HG03571 (cell line): ENCODE results near the gene EMC10.

ENCODE experiments used
- ATAC-seq: cut with Tn5 transposase; IDR thresholded peaks from one replicate; pipeline ENCODE4 v1.9.1; 2021; ENCODE audit not compliant: unreplicated experiment

Gene EMC10

DNA sequence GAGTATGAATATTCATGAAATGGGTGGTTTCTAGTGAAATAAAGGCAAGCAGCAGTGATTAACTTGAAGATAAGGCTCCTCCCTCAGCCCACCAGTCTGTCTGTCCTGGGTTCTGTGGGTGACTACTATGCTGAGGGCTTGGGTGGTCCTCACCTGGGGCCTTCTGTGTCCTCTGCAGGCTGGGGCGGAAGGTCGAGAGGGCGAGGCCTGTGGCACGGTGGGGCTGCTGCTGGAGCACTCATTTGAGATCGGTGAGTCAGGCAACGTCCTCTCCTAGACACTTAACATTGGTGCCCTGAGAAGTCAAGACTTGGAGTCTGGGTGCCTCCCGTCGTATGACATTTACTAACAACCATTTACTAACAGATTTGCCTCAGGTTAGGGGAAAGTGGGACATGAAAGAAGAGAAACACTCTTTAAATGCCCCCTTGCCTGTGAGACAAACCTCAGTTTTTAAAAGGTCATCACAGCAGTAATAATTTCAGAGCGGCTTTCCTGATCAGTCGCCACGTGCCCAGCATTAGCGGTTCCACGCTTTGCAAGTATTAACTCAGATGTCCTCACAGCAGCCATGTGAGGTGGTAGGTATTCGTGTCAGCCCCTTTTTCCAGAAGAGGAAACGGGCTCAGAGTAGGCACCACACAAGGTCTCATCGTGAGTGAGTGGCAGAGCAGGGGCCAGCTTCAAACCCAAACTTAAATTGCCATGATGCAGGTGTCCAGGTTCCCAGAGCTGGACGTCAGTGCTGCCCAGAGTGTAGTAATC is 1.6 kb downstream of the EMC10 start:
- ATAC-seq = no peak

GRCh38 chr19:50478901-50479715 is 2.8 kb downstream of the EMC10 start:
- no peak for ATAC-seq

DNA sequence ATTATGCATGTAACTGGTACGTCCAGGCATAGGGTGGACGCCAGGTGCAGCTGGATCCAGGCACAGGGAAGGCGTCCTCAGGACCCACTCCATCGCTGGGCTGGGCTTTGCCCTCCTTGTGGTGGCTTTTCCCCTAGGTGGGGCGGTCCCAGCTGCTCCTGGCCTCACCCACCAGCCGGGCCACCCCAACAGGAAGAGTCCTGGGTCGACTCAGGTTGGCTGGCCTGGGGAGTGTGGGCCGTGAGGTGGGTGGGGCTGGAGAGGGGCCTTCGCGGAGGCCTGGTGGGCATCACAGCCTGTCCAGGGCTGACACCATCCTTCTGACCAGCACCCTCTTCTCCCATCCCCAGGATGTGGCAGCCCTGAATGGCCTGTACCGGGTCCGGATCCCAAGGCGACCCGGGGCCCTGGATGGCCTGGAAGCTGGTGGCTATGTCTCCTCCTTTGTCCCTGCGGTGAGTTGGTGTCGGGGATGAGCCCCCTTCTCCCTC is 3.5 kb downstream of the EMC10 start:
- no peak for ATAC-seq

GRCh38 chr19:50480281-50481111 is 4.2 kb downstream of the EMC10 start:
- ATAC-seq = no peak

DNA sequence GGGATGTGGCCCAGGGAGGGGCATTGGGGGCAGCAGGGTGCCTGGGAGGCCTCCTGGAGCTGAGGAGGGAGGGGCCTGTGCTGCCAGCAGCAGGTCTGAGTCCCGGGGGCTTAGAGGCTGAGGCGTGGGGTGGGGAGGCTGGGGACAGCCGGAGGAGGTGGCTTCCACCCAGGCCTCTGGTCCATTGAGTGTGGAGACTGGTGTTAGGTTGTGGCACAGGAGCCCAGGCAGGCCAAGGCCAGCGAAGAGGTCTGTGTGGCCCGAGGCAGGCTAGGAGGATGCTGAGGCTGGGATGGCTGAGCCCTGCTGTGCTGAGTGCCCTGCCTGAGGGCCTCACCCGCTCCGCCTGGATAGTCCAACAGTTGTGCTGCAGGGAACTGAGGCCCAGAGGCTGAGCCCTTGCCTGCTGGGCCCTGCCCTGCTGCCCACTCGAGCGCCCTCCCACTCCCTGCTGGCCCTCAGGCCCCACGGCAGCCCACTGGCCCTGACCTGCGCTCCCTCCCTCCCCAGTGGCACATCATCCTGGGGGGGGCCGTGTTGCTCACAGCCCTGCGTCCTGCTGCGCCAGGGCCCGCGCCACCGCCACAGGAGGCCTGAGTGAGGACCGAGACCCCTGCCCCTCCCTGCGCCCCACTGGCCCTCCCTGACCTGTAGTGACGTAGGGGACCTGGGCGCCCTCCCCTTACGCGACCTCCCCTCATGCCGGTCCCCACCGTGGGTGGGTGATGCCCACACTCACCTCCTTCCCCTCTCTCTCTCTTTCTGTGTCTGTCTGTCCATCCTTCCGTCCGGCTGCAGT is 5.2 kb downstream of the EMC10 start:
- no peak for ATAC-seq

- ATAC-seq = no peak
Observed at GRCh38 chr19:50482271-50482855, 6.1 kb downstream of the EMC10 start.

DNA sequence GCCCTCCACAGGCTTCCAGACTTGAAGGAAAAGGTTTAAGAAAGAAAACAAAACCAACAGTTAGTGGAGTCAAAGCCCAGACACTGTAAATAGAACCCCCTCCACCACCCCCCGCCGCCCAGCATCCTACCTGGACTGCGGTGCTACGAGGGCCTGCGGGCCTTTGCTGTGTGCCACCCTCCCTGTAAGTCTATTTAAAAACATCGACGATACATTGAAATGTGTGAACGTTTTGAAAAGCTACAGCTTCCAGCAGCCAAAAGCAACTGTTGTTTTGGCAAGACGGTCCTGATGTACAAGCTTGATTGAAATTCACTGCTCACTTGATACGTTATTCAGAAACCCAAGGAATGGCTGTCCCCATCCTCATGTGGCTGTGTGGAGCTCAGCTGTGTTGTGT is 6.6 kb downstream of the EMC10 start:
- no peak for ATAC-seq

- ATAC-seq = no peak
Observed at GRCh38 chr19:50485284-50485955, 9.1 kb downstream of the EMC10 start.

DNA sequence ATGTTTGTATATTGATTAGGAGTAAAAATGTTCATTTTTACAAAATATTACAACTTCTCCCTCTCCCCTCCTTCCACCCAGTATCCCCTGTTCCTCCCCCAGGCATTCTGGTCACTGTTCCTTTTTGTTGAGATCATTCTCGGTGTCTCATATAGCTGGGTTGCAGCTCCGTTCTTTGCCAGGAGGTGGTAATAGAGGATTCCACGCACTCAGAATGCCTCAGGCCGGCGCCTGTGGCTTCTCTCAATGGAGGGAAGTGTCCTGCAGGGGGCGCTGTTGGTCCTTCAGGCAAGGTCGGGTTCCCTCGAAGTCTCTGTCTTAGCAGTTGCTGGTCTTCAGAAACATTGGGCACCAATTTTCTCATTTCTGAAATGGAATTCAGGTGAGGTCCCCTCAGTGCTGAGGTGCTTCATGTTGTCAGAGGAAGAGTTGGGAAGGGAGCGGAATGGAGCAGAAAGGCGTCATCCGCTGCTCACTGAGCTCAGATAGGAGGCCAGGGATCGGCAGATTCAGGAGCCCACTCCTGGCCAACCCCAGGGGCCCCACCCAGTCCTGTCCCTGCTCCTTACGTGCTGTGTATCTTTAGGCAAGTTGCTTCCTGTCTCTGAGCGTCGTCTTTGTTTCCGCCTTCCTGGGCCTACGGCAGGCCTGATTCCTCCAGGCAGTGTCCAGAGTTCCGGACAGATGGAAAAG is 10.7 kb downstream of the EMC10 start:
- ATAC-seq = no peak

DNA sequence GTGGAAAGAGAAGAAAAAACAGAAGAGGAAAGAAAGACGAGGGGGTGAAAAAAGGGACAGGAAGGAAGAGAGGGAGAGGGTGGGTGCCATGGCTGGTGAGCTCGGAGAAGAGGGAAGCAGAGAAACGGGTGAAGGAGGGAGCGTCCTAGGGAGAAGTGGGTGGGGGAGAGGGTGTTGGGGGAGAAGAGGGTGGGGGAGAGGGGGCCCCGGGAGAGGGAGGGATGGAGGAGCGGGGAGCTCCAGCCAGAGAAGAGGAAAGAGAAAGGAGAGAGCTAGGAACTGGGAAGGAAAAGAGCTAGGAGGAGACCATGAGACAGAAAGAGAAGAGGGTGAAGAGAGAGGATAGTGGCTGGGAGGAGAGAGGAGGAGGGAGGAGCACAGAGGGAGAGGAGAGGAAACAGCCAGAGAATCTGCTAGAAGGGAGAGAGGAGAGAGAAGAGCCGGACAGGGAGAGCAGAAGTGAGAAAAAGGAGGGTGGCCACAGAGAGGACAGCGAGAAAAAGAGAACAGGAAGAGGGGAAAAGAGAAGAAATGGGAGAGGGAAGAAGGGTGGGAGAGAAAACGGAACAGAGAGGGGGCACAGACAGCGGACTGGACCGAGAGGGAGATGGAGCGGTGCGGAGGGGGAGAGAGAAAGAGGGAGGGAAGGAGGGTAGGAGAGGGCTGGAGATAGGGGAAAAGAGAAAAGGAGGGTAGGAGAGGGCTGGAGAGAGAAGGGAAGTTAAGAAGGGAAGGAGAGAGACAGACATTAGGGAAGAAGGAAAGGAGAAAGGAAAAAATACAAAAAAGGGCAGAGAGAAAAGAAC is 12.3 kb downstream of the EMC10 start:
- no peak for ATAC-seq

DNA sequence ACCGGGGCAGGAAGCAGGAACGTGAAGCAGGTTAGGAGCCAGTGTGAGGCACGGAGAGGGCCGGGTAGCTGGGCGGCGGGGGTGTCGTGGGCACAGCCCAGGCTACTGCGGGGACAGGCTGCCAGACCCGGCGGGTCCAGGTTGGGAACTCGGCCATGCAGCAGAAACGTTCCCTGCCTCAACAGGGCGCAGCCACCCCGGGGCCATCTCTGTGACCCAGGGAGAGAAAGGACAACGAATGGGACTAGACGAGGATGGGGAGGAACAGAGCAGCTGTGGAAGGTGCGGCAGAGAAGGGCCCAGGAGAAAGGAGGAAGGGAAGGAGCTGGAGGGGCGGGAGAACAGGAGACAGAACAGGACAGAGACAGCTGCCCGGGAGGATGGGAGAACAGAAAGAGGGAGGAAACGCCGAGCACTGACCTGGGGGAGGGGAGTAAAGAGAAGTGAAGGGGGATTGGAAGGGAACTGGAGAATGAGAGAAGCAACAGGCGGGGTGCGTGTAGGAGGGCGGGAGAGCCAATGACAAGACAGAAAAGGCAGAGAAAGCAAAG is 13.2 kb downstream of the EMC10 start:
- no peak for ATAC-seq

- ATAC-seq = no peak
Observed at GRCh38 chr19:50490411-50490811, 14.1 kb downstream of the EMC10 start.

DNA sequence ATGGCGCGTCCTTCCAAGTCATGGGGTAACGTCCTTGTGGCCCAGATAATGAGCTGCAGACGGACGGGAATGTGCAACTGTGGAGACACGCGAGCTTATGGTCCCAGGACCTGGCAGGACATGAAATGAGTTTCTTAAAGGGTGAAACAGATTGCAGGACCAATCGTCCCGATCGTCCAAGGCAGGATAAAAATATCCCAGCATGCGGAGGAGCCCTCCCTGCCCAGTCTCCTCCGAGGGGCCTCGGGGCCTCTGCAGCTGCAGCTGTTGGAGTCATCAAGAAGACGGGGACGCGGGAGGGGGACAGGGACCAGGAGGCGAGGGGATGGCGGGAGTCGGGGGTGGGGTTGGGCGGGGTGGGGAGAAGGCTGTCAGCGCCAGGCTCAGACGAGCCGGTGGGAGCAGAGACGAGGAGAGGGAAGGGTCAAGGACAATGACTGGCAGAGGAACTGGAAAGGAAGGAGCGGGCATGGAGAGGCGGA is 14.7 kb downstream of the EMC10 start:
- ATAC-seq = no peak

DNA sequence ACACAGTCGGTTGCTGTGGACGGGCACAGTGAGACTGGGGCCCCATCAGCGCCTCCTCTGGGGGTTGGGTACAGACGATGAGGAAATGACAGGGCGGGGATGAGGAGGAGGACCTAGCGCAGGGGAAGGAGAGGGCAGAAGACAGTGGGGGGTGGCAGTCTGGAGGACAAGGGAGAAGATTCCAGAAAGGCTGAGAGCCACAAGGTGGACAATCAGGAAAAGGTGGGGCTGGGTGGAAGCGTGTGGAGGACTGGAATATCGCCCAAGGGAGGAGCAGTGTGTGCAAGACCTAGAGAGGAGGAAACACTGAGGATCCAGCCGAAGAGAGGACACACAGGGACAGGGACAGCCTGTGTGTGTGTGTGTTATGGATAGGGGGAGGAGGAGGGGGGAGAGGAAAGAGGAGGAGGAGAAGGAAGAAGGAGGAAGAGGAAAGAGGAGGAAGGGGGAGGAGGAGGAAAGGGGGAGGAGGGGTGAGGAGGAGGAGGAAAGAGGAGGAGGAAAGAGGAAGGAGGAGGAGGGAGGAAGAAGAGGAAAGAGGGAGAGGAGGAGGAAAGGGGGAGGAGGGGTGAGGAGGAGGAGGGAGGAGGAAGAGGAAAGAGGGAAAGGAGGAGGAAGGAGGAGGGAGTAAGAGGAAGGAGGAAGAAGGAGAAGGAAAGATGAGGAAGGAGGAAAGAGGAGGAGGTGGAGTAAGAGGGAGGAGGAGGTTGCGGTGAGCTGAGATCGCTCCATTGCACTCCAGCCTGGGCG is 16.2 kb downstream of the EMC10 start:
- ATAC-seq = no peak

- ATAC-seq = no peak
Observed at GRCh38 chr19:50493171-50493570, 16.9 kb downstream of the EMC10 start.

GRCh38 chr19:50494186-50495019 is 18.1 kb downstream of the EMC10 start:
- no peak for ATAC-seq
